A204.1 (cell line): ENCODE results near the gene OR10A6.

ENCODE experiments used
- FAIRE-seq: peaks from 2 replicates; lab custom pipeline; 2012; peaks lifted over from hg19 to GRCh38; lab: Jason Lieb, UNC

OR10A6 gene

DNA sequence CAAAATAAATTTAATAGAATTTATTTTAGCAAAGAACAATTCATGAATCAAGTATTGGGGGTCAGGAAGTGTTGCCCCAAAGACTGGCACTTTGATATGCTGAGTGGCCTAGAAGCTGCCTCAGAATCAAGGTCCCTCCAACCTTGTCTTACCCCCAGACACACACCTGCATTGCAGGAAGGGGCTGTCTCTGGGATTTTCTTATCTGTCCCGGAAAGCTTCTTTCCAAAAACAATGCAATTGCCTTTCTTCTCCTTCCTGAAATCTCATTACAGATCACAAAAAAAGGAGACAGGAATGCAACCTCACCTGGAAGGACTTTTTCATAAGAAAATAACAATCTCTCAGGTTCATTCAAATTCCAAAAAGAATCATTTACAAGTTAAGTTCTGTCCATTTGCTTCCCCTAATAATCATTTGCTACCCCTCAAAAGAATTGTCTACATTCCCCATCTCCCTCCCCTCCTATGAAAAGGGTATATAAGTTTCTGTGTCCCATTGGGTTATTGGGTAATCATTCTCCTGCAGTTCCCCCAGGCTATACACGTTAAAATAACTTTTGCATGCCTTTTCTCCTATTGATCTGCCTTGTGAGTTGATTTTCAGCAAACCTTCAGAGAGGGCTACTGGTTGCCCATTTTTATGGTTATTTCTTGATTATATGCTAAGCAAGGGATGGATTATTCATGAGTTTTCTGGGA lies 21.3 kb downstream of the OR10A6 start:
- FAIRE-seq, result no peak

GRCh38 chr11:7907121-7907520 lies 23.9 kb downstream of the OR10A6 start:
- no peak for FAIRE-seq

DNA sequence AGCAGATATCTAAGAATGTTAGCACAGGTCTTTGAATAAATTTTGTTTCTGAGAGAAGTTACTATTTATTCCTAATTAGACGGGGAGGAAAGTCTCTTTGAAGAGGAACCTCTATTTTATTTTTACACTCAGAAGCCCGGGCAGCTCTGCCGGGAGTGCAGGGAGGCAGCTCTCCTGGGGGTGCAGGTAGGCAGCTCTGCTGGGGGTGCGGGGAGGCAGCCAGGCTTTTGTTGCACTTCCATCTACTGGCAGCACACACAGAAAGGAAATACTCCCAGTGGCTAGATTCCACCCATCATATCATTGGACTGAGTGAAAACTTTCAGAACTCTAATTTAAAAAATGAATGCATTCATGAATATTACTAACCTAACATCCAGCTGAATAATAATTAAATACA lies 24.6 kb downstream of the OR10A6 start:
- no peak for FAIRE-seq

DNA sequence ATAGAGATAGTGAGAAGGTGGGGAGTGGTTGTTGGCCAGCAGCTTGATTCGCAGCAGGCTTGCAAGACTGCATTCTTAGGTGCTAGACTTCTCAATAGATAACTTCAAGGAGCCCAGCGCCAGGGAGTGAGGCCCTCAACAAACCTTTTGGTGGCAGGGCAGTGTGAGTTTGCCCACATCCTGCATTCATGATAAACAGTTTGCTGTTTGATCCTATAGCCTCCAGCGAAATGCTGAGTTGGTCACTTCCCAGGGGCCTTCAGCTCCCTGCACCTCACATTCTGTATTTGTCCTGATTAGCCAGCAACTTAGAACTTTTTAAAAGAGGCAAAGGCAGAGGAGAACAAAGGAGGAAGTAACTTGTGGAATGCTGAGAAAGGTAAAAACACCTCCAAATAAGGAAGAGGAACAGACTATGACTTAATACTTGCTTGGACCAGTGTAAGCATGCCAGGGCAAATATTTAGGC lies 25.1 kb downstream of the OR10A6 start:
- FAIRE-seq, result no peak

DNA sequence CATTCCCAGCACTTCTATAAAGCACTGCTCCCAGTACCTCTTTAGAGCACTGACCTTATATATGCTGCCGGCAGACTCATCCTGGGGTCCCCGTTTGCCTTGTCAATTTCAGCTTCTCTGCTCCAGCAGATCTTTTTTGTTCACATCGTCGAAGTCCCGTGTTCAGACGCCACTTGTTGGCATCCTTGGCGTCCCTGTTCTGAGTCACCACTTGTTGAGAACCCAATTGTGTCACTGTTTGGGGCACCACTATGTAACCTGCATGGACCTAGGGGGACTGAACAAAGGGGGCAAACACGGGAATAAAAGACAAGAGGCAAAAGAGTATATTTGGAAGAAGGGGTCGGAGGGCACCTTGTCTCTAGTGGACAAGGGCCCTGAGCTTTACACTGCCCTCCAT lies 25.5 kb downstream of the OR10A6 start:
- no peak for FAIRE-seq

DNA sequence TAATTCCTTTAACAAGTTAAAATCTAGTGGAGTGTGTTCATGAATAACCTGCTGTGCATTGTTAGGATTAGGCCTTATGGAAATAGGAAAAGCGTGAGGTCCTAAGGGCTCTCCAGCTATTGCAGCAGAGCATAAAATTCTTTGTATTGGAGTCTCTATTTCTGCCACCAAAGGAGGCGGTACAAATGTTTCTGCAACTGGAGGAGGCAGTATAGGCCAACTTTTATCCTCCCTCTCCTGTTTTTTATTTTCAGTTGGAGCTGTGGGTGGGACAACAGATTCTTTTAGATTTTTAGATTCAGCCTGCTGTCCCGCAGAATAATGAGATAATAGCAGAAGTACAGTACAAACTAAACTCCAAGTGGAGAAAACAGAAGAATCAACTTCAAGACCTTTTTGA lies 26.2 kb downstream of the OR10A6 start:
- FAIRE-seq, result no peak

DNA sequence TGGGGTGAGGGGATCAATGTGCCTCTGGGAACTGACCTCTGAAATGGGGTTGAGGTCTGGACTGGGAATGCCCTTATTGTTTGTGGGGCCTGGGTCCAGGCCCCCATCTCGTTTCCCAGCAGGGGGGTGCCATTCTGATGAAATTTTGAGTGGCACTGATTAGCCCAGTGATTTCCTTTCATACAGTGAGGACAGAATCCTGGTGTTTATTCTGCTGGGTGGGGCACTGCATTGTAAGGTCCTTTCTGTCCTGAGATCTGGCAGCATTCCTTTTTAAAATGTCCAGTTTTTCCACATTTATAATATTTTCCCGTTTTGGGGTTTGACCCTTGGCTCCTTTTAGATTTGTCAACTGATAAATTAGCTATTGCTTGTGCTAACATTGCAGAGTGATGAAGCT lies 27.1 kb downstream of the OR10A6 start:
- no peak for FAIRE-seq

DNA sequence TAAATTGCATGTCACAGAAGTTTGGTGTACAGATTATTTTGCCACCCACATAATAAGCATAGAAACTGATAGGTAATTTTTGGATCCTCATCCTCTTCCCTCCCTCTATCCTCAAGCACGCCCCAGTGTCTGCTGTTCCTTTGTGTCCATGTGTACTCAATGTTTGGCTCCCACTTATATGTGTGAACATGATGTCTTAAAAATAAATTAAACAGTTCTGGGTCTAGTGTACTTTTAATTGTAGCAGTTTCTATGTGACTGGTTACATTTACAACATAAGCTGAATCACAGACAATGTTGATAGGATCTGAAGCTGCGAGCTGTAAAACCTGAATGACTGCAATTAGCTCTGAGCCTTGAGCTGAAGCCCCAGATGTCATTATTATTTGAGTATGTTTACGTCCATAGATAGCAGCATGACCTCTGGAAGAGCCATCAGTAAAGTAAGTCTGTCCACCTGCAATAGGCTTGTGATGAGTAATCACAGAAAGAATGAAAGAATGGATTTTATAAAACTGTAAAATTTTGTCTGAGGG lies 29.7 kb downstream of the OR10A6 start:
- no peak for FAIRE-seq

DNA sequence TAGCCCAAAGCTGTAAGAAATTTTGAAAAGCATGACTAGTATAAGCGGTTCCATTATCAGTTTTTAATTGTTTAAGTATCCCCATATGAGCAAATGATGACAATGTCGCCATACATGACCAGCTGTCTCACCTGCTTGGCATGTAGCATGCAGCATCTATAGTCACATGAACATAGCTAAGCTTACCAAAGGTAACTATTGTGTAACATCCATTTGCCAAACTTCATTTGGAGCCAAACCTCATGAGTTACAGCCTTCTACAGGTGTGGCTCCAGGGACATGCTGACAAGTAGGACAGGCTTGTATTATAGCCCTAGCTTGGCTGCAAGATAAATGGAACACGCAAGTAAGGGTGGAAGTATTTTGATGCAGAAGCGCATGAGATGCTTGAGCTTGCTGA lies 30.4 kb downstream of the OR10A6 start:
- FAIRE-seq, result no peak

DNA sequence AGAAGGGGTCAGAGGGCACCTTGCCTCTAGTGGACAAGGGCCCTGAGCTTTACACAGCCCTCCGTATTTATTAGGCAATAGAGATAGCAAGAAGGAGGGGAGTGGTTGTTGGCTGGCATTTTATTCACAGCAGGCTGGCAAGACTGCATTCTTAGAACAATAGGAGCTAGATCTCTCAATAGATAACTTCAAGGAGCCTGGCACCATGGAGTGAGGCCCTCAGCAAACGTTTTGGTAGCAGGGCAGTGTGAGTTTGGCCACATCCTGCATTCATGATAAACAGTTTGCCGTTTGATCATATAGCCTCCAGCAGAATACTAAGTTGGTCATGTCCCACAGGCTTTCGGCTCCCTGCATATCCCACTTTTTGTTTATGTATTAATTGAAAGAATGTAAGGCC lies 31.6 kb downstream of the OR10A6 start:
- FAIRE-seq, result no peak

- no peak for FAIRE-seq
Measured at GRCh38 chr11:7898666-7899283, 32.3 kb downstream of the OR10A6 start.

DNA sequence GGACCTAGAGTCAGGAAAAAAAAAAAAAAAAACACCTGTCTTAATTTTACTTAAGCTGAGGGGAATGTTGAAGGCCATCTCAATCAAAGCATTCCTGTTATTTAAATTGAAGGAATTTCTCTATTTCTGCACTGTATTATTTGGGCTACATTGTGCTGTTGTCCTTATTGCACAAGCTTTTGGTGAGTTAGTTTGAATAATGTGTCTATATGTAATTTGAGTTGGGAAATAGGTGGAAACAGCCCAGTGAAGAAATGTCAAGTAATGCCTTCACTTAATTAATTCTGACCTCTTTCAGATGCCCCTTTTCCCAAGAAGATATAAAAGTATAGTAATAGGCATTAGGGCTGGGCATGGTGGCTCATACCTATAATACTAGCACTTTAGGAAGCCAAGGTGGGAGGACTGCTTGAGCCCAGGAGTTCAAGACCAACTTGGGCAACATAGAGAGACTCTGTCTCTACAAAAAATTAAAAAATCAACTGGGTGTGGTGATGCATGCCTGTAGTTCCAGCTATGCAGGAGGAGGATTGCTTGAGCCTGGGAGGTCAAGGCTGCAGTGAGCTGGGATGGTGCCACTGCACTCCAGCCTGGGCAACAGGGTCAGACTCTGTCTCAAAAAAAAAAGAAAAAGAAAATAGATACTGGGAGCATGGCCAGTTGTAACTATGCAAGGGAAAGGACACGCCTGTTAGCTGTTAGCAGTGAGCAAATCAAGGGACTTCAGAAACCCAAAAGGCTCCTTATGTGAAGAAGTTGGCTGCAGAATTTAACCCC lies 34.9 kb downstream of the OR10A6 start:
- FAIRE-seq, result no peak

DNA sequence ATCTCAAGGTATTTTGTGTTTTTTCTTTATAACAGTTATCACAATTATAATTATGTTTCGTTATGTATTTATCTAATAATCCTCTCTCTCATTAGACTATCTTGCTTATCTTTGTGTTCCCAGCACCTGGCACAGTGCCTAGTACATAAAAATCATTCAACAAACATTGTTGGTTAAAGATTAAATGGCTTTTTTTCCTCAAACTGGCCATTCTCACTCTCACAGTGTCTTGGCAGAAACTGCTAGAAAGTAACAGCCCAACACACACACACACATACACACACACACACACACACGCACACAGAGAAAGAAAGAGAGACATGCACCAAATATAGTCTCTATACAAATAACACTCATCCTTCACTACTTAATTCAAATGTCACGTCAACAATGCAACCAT lies 36.8 kb downstream of the OR10A6 start:
- no peak for FAIRE-seq

- no peak for FAIRE-seq
Measured at GRCh38 chr11:7893796-7894195, 37.3 kb downstream of the OR10A6 start.

GRCh38 chr11:7892840-7893254 lies 38.2 kb downstream of the OR10A6 start:
- peak; percentile 86 for FAIRE-seq

DNA sequence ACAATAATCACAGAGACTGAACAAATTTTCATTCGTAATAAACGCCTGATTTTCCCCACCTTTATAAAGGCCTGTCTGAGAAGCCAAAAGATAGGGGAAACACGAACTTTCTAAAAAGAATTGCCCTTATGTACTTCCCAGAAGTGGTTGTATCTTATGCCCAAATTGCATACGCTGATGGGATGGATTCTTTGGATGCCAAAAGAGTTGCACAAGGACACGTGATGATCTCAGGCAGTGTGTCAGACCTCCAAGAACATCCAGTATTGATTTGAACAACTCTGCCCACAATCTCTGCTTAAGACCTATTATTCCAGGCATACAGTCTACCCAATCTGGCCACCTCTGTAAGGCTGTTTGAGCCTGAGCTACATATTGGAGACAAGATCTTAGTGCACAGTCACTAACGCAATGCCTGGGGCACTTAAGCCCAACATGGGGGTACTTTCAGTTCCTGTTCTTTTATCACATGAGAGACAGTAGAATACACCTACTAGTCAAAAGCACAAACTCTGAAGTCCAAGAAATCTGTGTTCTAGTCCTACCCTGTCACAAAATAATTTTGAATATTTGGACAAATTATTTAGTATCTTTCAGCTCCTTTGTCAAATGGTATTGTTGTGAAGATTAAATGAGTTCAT lies 38.9 kb downstream of the OR10A6 start:
- no peak for FAIRE-seq

- no peak for FAIRE-seq
Measured at GRCh38 chr11:7890417-7891172, 40.5 kb downstream of the OR10A6 start.

DNA sequence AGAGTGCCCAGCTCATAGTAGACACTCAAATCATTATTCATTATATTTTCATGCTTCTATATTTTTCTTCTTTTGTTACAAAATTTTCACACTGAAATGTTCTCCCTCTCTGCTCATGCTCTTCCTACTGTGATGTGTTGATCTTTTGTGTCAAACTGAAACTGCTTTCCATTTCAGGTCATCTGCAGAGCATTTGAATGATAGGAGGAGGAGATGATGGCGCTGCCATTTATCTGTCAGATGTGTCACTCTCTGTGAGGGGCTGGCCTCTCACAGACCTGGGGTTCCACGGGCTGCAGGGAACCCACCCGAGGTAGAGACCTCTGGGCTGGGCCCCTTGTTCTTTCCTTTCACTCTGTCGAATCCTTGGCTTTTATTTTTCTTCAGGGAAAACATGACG lies 41.1 kb downstream of the OR10A6 start:
- FAIRE-seq, result no peak

DNA sequence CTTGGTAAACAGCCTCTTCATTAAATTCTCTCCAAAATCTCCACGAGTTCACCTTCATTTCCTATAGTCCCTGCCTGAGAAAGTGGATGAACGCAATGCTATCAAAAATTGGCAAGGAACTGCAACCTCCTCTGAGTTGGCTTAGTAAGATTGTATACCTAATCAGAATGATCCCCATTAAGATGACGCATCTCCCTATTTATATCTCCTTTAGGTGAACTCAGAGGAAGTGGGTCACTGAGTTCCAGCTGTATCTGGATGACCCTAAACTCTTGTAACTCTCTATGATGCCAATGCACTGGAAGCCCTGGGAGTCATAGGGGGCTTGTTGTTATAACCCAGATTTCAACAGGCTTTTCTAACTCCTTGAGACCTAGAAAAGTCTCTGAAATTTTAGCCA lies 48.2 kb downstream of the OR10A6 start:
- no peak for FAIRE-seq
